GM19035 (cell line): ENCODE data around the gene GATAD2B.

Experiments used
- ATAC-seq: cut with Tn5 transposase; IDR thresholded peaks from one replicate; pipeline ENCODE4 v1.9.1; 2021; ENCODE audit not compliant: unreplicated experiment

GATAD2B gene

DNA sequence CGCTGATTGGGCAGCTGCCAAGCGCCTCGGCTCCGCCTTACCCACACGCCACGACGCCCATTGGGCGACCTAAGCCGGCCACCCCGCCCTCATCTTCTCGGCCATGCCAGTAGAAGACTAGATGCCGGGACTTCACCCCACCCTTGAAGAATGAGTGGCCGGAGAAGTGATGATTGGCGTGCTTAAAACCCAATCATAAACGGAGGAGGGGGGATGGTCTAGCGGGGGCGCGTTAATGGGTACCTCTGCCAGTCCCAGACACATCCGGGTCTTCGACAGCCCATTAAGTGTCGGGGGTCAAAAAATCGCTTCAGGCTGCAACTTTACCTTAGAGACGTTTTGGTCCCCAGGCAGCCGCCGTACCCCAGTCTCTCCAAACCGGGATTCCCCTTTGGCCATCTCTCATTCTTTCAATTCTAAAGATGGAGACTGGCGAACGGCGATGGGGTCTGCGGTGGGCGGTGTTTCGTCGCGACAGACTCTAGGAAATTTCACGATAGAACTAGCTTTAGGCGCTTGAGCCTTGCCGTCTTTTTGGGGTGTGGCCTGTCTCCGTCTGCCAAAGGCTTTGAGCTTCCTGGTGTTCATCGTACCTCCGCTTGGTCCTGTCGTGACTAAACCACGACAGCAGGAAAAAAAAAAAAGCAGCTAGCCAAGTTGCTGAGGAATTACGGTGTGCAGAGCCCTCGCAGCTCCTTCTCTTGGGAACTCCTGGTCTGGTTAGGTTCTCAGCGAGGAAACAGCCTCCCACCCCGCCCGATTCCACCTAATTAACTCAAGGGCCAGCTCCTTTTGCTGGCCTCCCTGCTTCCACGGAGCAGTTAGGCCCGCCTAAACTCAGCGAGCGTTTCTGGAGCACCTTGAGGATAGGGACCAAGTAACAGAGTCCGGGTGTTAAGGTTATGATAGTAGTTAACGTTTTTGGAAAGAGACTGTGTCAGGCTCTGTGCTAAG lies at the start of gene GATAD2B:
Gene GATAD2B, minus strand, starts transcription at position 1 of the 954 bp plus-strand sequence. CDS start 94,625 bp downstream, outside the sequence.
- ATAC-seq = peak; percentile 95

DNA sequence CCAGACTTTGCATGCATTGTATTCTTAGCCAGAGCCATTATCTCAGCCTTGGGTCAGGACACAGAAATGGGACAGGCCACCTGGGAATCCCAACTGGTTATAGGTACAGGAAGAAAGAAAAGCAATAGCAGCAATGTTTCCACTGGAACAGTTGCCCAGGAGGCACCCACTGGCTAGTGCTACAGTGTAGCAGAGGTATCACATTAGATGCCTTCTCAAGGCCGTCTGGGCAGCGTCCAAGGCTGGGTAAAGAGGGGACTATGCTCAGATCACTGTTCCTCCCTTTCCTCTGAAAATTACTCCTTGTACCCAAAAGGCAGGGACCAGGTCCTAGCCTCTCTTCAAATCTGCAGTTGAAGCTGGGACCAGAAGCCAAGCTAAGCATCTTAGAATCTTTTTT lies 47.6 kb upstream of the GATAD2B start:
- no peak for ATAC-seq

DNA sequence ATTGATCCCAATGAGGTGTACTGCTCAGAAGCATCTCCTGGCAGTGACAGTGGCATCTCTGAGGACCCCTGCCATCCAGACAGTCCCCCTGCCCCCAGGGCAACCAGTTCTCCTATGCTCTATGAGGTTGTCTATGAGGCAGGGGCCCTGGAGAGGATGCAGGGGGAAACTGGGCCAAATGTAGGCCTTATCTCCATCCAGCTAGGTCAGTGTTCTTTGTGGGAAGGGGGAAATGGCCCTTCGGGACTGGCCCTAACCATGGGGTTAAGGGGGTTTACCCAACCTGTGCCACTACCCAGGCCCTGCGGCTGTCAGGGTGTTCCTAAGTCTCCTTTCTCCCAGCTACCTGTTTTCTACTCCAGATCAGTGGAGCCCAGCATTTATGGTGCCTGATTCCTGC lies 46.2 kb upstream of the GATAD2B start:
- no peak for ATAC-seq

DNA sequence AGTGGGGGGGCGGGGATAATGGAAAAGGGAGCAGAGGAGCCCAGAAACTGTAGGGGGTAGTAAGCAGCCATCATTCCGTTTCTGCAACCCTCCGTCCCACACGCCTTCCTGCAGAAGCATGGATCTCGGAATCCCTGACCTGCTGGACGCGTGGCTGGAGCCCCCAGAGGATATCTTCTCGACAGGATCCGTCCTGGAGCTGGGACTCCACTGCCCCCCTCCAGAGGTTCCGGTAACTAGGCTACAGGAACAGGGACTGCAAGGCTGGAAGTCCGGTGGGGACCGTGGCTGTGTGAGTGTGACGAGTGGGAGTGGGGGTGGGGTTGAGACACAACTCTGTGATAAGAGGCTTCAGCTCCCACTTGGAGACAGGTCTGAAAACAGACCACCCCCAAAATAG lies 45.6 kb upstream of the GATAD2B start:
- ATAC-seq = no peak

- ATAC-seq = no peak
These were observed 45.2 kb upstream of the GATAD2B start for GRCh38 chr1:153968000-153968363.

GRCh38 chr1:153967107-153967999 lies 44.6 kb upstream of the GATAD2B start, which contains the start of gene CREB3L4:
CREB3L4 (plus strand) TSS chr1:153967902; CDS start chr1:153968526, 624 bp downstream.
- peak; percentile 74 for ATAC-seq

- peak; percentile 2 for ATAC-seq
These were observed 41.1 kb upstream of the GATAD2B start for GRCh38 chr1:153963850-153964331.

- peak; percentile 48 for ATAC-seq
These were observed 40.5 kb upstream of the GATAD2B start, which contains the start of gene SLC39A1 for GRCh38 chr1:153963030-153963849. SLC39A1 (minus strand) TSS chr1:153963537; CDS start chr1:153962715, 822 bp downstream.

GRCh38 chr1:153962088-153963029 lies 39.6 kb upstream of the GATAD2B start:
- ATAC-seq = no peak

DNA sequence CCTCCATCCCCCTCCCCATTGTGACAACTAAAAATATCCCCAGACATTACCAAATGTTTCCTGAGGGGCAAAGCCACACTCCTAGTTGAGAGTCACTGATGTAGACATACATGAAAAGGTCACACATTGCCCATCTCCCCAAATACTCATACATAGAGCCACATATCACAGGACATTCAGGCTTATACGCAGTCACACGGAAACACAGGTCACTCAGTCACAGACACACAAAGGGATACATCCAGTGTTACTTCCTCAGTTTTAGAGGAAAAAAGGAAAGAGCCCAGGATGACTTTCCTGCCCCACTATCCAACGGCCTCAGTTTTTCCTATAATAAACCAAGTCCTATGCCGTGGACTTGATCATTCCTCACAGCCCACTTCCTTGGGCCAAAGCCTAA lies 38.6 kb upstream of the GATAD2B start:
- no peak for ATAC-seq

- ATAC-seq = no peak
These were observed 37.4 kb upstream of the GATAD2B start for GRCh38 chr1:153960206-153960605.

GRCh38 chr1:153959454-153959853 lies 36.7 kb upstream of the GATAD2B start:
- ATAC-seq = no peak

GRCh38 chr1:153958961-153959260 lies 36.1 kb upstream of the GATAD2B start:
- no peak for ATAC-seq

- ATAC-seq = peak; percentile 77
These were observed 35.6 kb upstream of the GATAD2B start, which contains the start of gene CRTC2 for GRCh38 chr1:153958111-153958960. CRTC2 (minus strand) TSS chr1:153958612; CDS start chr1:153958497, 115 bp downstream.

GRCh38 chr1:153957744-153958110 lies 35.0 kb upstream of the GATAD2B start:
- ATAC-seq = peak; percentile 17

- ATAC-seq = no peak
These were observed 34.4 kb upstream of the GATAD2B start for GRCh38 chr1:153956997-153957715.

DNA sequence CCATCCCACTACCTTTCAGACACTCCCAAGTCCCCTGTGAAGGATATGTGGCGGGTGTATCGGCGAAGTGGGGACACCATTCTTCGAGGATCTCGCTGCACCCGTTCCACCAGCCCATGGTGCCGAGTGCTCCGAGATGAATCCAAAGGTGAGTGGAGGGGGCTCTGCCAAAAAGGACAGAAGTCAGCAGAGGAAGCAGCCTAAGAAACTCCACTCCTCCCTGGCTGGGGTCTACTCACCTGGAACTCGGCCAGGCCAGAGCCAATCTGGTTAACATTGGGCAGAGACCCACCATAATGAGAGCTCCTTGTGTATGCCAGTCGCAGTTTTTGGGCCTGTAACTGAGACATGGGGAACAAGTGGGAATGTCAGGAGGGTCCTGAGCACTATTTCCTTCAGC lies 32.1 kb upstream of the GATAD2B start:
- ATAC-seq = no peak

- ATAC-seq = no peak
These were observed 31.1 kb upstream of the GATAD2B start for GRCh38 chr1:153953859-153954365.
